Adrenal gland (tissue), 12 donors: ENCODE measurements around the gene IFNGR2. TPM values are rescaled to one million over a fixed set of nuclear protein-coding genes. Genes with fewer than 3 reads are reported as not detected.

Experiments used
- DNase-seq, 7 donors: peaks; one replicate each; pipeline ENCODE4 v3.0.0-alpha.2; 2019 to 2020
- H3K27ac ChIP-seq, 5 donors: fragments of 200-600 bp; sonication (generic) in 4 of 5; 1 replicate in 3 of 5; 2 replicates in 2 of 5; pipeline versions ENCODE4 v1.5.1 to v1.8.0; 2016 to 2020; ENCODE audit warnings: mild to moderate bottlenecking in 1 of 5
- H3K27me3 ChIP-seq: fragments of 200-600 bp; 2 replicates; pipeline ENCODE4 v1.8.0; 2021
- H3K36me3 ChIP-seq, 2 donors: fragments of 200-600 bp; replicated peaks in 1 of 2; 1 replicate in 1 of 2; 2 replicates in 1 of 2; pipeline versions ENCODE4 v1.5.1 to v1.8.0; 2018 to 2022
- H3K4me1 ChIP-seq, 2 donors: fragments of 200-600 bp; replicated peaks in 1 of 2; 1 replicate in 1 of 2; 2 replicates in 1 of 2; pipeline versions ENCODE4 v1.5.1 to v1.8.0; 2018 to 2021
- H3K4me3 ChIP-seq, 4 donors: fragments of 200-600 bp; sonication (generic) in 3 of 4; one replicate each; pipeline ENCODE4 v1.5.1; 2016 to 2018
- H3K9me3 ChIP-seq, 3 donors: fragments of 200-600 bp; sonication (generic) in 1 of 3; replicated peaks in 1 of 3; 1 replicate in 2 of 3; 2 replicates in 1 of 3; pipeline versions ENCODE4 v1.5.1 to v1.8.0; 2016 to 2021
- POLR2A ChIP-seq, 2 donors: fragments of 450-650 bp; IDR thresholded peaks; one replicate each; pipeline ENCODE4 v1.6.1; 2017; ENCODE audit warnings: antibody characterized with exemption in 2 of 2, mild to moderate bottlenecking in 2 of 2, moderate library complexity in 1 of 2
- WGBS, 4 donors: extraction: QIAGEN DNeasy Blood & Tissue Kit in 2 of 4; methylation state at CpG; one replicate each; pipeline versions ENCODE4 v1.1.5 to v1.1.7; 2013 to 2017; 5-methylcytosine and 5-hydroxymethylcytosine counted together
- intact Hi-C, 2 donors: fragments of 100-400 bp; cut with DNase I; formaldehyde crosslinking; loops; one replicate each; pipeline versions ENCODE4 v1.14.1 to v1.15.0; 2022 to 2023
- polyA plus RNA-seq, 3 donors: library from polyadenylated mRNA; stranded (reverse); fragments of 200-250 nt in 2 of 3; fragments of 350-450 nt in 1 of 3; fragmentation: Illumina TruSeq in 1 of 3; extraction: RNeasy Lipid Tissue Mini Kit (QIAGEN cat#74804) in 1 of 3; gene quantifications; one replicate each; pipeline ENCODE4 v1.2.3, GENCODE V29; 2013 to 2014
- total RNA-seq, 9 donors: library from RNA; depleted of rRNA in 4 of 9; stranded (reverse); fragments of >200 nt in 4 of 9; fragments of 120-200 nt in 1 of 9; fragmentation: NEBNext Ultra II Directional in 1 of 9; extraction: Animal tissue kit (Norgen Biotek cat#: 25700) in 1 of 9; gene quantifications; one replicate each; pipeline versions ENCODE4 v1.1.0 to v1.2.4, GENCODE V29; 2013 to 2023
- TF ChIP-seq, protein P1 (sequence below), 6 experiments: fragments of 450-650 bp in 4 of 6; fragments of 200-600 bp in 2 of 6; sonication (generic) in 1 of 6; IDR thresholded peaks; 1 replicate in 5 of 6; 2 replicates in 1 of 6; pipeline versions ENCODE4 v1.5.1 to v1.8.0; 2016 to 2021; ENCODE audit warnings: antibody characterized with exemption in 6 of 6, mild to moderate bottlenecking in 2 of 6, moderate library complexity in 1 of 6
- donor health status: healthy with polysubstance abuse.
- donor health status: Bipolar disorder and iron deficiency.
- donor health status: DM: yes; HTN: yes; CAD: no.
- donor health status: DM: no; HTN: no; CAD: no.
- donor health status: DM: no; HTN: no; CAD: no.
- donor health status: DM: yes; HTN: yes; CAD: no.

IFNGR2 gene
- total and polyA plus RNA-seq, 12 donors: 44.5 to 87.4 (median 59.4) TPM

- Histone ChIP-seq H3K4me3 (no peak overlapping the region), H3K4me1 (peaks cover 13 to 19% of the 10 kb centered on the region in 2 donors), H3K9me3 (no peaks in the 10 kb centered on the region), H3K27me3 (no peaks in the 10 kb centered on the region), H3K36me3 (peaks cover 0 to 77% of the 10 kb centered on the region in 2 donors), H3K27ac (peak overlapping the region; percentile 62 to 88 (median 71))
- TF ChIP-seq, protein P1, sequence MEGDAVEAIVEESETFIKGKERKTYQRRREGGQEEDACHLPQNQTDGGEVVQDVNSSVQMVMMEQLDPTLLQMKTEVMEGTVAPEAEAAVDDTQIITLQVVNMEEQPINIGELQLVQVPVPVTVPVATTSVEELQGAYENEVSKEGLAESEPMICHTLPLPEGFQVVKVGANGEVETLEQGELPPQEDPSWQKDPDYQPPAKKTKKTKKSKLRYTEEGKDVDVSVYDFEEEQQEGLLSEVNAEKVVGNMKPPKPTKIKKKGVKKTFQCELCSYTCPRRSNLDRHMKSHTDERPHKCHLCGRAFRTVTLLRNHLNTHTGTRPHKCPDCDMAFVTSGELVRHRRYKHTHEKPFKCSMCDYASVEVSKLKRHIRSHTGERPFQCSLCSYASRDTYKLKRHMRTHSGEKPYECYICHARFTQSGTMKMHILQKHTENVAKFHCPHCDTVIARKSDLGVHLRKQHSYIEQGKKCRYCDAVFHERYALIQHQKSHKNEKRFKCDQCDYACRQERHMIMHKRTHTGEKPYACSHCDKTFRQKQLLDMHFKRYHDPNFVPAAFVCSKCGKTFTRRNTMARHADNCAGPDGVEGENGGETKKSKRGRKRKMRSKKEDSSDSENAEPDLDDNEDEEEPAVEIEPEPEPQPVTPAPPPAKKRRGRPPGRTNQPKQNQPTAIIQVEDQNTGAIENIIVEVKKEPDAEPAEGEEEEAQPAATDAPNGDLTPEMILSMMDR (IDR thresholded peaks at IDR 0.05): no peak
- peak in 1 of 2 donors; percentile 30 for TF ChIP-seq POLR2A (IDR thresholded peaks at IDR 0.05)
- WGBS, 4 donors: 38 to 66% (median 52%) methylated on average over 5 of the region's 5 CpGs
- intact Hi-C loops: loop anchor here in 1 of 2 donors (10.0 kb wide), 1 partner anchor 70 kb away; no protein-coding TSS in a partner anchor
- peak in 3 of 7 donors; percentile 43 to 56 (median 52) for DNase-seq
Measured at GRCh38 chr21:33434770-33435360, 31.7 kb downstream of the IFNGR2 start.

GRCh38 chr21:33437140-33437539 is 33.9 kb downstream of the IFNGR2 start:
- no peak for TF ChIP-seq POLR2A (IDR thresholded peaks at IDR 0.05)
- TF ChIP-seq, protein P1 (IDR thresholded peaks at IDR 0.05): no peak
- Histone ChIP-seq H3K36me3 (peaks cover 0 to 55% of the 10 kb centered on the region in 2 donors), H3K4me3 (no peak overlapping the region), H3K4me1 (peaks cover 13 to 28% of the 10 kb centered on the region in 2 donors), H3K27me3 (no peaks in the 10 kb centered on the region), H3K9me3 (no peaks in the 10 kb centered on the region), H3K27ac (peak overlapping the region in 1 of 5 donors; percentile 5)
- intact Hi-C loops: loop anchor here in 1 of 2 donors (10.0 kb wide), 1 partner anchor 72 kb away; no protein-coding TSS in a partner anchor
- DNase-seq: peak in 1 of 7 donors; percentile 15
- 79 to 91% (median 85%) methylated on average over 6 of the region's 6 CpGs for WGBS, 4 donors

DNA sequence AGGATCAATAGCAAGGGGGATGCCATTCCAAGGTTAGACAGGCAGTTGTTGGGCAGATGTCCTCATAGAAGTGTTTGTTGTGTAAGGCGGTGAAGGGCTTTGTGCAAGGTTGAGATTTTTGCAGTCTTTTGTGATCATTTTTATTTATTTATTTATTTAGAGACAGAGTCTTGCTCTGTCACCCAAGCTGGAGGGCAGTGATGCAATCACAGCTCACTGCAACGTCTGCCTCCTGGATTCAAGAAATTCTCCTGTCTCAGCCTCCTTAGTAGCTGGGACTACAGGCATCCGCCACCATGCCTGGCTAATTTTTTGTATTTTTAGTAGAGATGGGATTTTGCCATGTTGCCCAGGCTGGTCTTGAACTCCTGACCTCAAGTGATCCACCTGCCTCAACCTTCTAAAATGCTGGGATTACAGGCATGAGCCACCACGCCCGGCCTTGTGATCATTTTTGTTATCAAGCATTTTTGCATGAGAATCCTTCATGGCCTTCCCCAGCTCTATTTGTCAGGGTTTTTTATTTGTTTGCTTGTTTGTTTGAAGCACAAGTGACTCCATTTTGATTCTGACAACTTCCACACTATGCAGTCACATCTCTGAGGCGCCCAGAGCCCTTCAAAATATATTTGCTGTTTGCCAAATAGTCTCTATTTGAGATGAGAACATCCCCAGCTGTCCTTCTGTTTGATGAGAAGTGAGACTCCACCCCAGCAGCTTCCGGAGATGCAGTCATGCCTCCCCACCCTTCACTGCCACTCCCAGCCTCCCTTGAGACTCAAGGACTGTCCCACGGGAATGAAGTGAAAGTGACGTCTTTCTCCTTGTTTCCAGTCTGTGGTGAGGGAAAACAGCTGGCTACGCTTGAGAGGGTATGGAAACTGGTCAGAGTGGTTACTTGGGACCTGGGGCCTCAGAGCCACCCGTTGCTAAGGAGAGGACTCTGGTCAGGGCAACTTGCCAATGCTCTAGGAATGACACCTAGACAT is 38.6 kb downstream of the IFNGR2 start:
- H3K9me3 ChIP-seq: no peaks in the 10 kb centered on the region
- TF ChIP-seq POLR2A (IDR thresholded peaks at IDR 0.05): no peak
- TF ChIP-seq, protein P1 (IDR thresholded peaks at IDR 0.05): no peak
- peaks cover 0 to 25% of the 10 kb centered on the region in 2 donors for H3K36me3 ChIP-seq
- WGBS, 4 donors: 41 to 52% (median 47%) methylated on average over 11 of the region's 11 CpGs
- no peak overlapping the region for H3K4me3 ChIP-seq
- peaks cover 0 to 12% of the 10 kb centered on the region in 2 donors for H3K4me1 ChIP-seq
- peak overlapping the region in 3 of 5 donors; percentile 10 to 64 (median 53) for H3K27ac ChIP-seq
- H3K27me3 ChIP-seq: no peaks in the 10 kb centered on the region
- intact Hi-C loops: no loop called here
- peak; percentile 54 to 84 (median 76) for DNase-seq

DNA sequence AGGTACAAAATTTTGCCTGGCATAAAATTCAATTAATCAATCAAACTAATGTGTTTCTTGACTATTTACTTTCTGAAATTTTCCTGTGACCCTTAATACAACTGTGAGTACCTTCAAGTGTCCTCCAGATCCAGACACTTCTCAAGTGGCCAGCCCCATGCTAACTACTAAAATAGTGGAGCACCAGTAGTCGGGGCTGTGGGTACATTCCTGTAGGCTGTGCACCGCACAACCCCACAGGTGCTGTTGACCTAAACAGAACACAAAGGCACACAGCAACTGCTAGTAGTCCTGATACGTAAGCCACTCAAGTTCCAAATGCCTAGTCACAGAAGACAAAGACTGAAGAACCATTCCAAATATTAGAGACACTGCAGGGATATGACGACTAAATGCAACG is 40.0 kb downstream of the IFNGR2 start:
- peak in 1 of 7 donors; percentile 8 for DNase-seq
- Histone ChIP-seq H3K27me3 (no peaks in the 10 kb centered on the region), H3K36me3 (peaks cover 0 to 13% of the 10 kb centered on the region in 2 donors), H3K4me1 (peaks cover 0 to 12% of the 10 kb centered on the region in 2 donors), H3K9me3 (no peaks in the 10 kb centered on the region), H3K4me3 (no peak overlapping the region), H3K27ac (no peak overlapping the region)
- no peak for TF ChIP-seq POLR2A (IDR thresholded peaks at IDR 0.05)
- TF ChIP-seq, protein P1 (IDR thresholded peaks at IDR 0.05): no peak
- WGBS, 4 donors: 81 to 92% (median 91%) methylated on average over 5 of the region's 5 CpGs
- intact Hi-C loops: no loop called here
